Measurements from ENCODE around the gene PMF1. TPM values are rescaled to one million over a fixed set of nuclear protein-coding genes. Genes with fewer than 3 reads are reported as not detected.

PMF1 gene
- total and polyA plus RNA-seq, 2 donors (not counting 3 experiments of a cell fraction or from before 2014, with no cell fraction given): 58.4 to 134 TPM

DNA sequence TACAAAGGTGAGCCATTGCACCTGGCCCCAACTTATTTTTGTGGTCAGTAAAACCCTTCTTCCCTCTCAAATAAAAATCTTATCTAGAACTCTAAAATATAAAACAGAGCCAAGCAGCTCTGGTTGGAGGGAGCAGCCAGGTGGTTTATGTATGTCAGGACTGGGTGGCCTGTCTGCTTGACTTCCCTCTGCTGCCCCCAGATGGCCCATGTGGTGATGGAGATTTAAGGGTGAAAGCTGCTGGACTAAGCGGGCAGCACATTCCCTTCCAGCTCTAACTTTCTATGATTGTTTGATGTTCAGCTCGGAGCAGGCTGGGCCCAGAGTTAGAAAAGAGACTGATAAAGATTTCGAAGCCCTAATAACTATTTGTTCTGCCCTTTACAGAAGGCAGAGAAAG lies 47.0 kb downstream of the PMF1 start:
- TF ChIP-seq POLR2AphosphoS5 (IDR thresholded peaks at IDR 0.05; ENCODE audit: insufficient read depth, low read depth, low read length): no peak
- TF ChIP-seq, protein P1, sequence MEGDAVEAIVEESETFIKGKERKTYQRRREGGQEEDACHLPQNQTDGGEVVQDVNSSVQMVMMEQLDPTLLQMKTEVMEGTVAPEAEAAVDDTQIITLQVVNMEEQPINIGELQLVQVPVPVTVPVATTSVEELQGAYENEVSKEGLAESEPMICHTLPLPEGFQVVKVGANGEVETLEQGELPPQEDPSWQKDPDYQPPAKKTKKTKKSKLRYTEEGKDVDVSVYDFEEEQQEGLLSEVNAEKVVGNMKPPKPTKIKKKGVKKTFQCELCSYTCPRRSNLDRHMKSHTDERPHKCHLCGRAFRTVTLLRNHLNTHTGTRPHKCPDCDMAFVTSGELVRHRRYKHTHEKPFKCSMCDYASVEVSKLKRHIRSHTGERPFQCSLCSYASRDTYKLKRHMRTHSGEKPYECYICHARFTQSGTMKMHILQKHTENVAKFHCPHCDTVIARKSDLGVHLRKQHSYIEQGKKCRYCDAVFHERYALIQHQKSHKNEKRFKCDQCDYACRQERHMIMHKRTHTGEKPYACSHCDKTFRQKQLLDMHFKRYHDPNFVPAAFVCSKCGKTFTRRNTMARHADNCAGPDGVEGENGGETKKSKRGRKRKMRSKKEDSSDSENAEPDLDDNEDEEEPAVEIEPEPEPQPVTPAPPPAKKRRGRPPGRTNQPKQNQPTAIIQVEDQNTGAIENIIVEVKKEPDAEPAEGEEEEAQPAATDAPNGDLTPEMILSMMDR (IDR thresholded peaks at IDR 0.05; ENCODE audit: extremely low read depth in 1 of 2, insufficient read depth in 1 of 2, low read depth in 1 of 2, low read length in 2 of 2): peak in 1 of 2 donors; percentile 6
- no peak for TF ChIP-seq MAX (IDR thresholded peaks at IDR 0.05; ENCODE audit: insufficient read depth, insufficient read length)
- Histone ChIP-seq H3K79me2 (ENCODE audit: control insufficient read depth, insufficient read depth, low read length) (no peaks in the 10 kb centered on the region), H3K9me1 (replicated peaks; ENCODE audit: control insufficient read depth, extremely low read depth, insufficient read depth, low read length) (no peaks in the 10 kb centered on the region), H3K4me2 (ENCODE audit: insufficient read depth, low read length) (no peak overlapping the region), H3K27me3 (ENCODE audit: control insufficient read depth in 2 of 2, insufficient read depth in 2 of 2, low read length in 2 of 2) (no peaks in the 10 kb centered on the region), H3K4me1 (ENCODE audit: control insufficient read depth, extremely low read depth, insufficient read depth, low read length) (no peaks in the 10 kb centered on the region), H3K9me3 (replicated peaks; ENCODE audit: control insufficient read depth, insufficient read depth, low read length) (no peaks in the 10 kb centered on the region), H3K27ac (ENCODE audit: insufficient read depth, low read depth, low read length) (no peak overlapping the region), H4K20me1 (replicated peaks; ENCODE audit: control insufficient read depth, extremely low read depth, insufficient read depth, low read length) (no peaks in the 10 kb centered on the region), H3K36me3 (ENCODE audit: control insufficient read depth in 2 of 2, extremely low read depth in 1 of 2, insufficient read depth in 2 of 2, low read length in 2 of 2) (peaks cover 25 to 63% of the 10 kb centered on the region in 2 experiments), H3K9ac (replicated peaks; ENCODE audit: extremely low read depth, insufficient read depth, low read length) (no peak overlapping the region), H2AFZ (ENCODE audit: low read depth, low read length) (no peak overlapping the region), H3K4me3 (replicated peaks in 1 of 3; ENCODE audit: insufficient read depth in 1 of 3, low read depth in 1 of 3, low read length in 3 of 3) (no peak overlapping the region)
- FAIRE-seq (no peak), DNase-seq (ENCODE audit: low read depth, low spot score) (no peak)
- dilution Hi-C loops (cut with MboI; ENCODE audit: extremely low pct_ligation_motif_present, low sequenced_read_pairs) (no loop called here), intact Hi-C loops (cut with micrococcal nuclease) (loop anchor here (1.0 kb wide), 1 partner anchor 114 kb away; no protein-coding TSS in a partner anchor)
- CTCF ChIA-PET: interaction anchor here (0.6 to 1.7 kb wide), 7 partner anchors 9 to 130 kb away, joined by 3 to 8 read pairs (median 5); no protein-coding TSS in a partner anchor
- POLR2A ChIA-PET: interaction anchor here (0.6 kb wide), 1 partner anchor 16 kb away, joined by 4 read pairs; no protein-coding TSS in a partner anchor
- BruUV-seq (replicated peaks): no TSS peak

GRCh38 chr1:156260896-156261295 lies 48.1 kb downstream of the PMF1 start:
- no peak overlapping the region for H2AFZ ChIP-seq (ENCODE audit: low read depth, low read length)
- DNase-seq (ENCODE audit: low read depth, low spot score): no peak
- dilution Hi-C loops (cut with MboI; ENCODE audit: extremely low pct_ligation_motif_present, low sequenced_read_pairs): no loop called here
- no TSS peak for BruUV-seq (replicated peaks)
- ChIA-PET POLR2A (no interaction called here), CTCF (interaction anchor here (1.2 to 1.7 kb wide), 2 partner anchors 13 to 36 kb away, joined by 3 to 8 read pairs; partner anchors contain the start of gene PAQR6)
- H3K9me3 ChIP-seq (replicated peaks; ENCODE audit: control insufficient read depth, insufficient read depth, low read length): no peaks in the 10 kb centered on the region
- no peak for FAIRE-seq
- H3K9me1 ChIP-seq (replicated peaks; ENCODE audit: control insufficient read depth, extremely low read depth, insufficient read depth, low read length): no peaks in the 10 kb centered on the region
- no peak overlapping the region for H3K9ac ChIP-seq (replicated peaks; ENCODE audit: extremely low read depth, insufficient read depth, low read length)
- TF ChIP-seq MYC (IDR thresholded peaks at IDR 0.05; ENCODE audit: low read depth, low read length) (no peak), POLR2AphosphoS5 (IDR thresholded peaks at IDR 0.05; ENCODE audit: insufficient read depth, low read depth, low read length) (no peak), GATA2 (IDR thresholded peaks at IDR 0.05; ENCODE audit: insufficient read depth, insufficient read length, low read depth, low read length) (no peak), FOS (IDR thresholded peaks at IDR 0.05; ENCODE audit: borderline replicate concordance, insufficient read depth, low read length) (no peak), MAX (IDR thresholded peaks at IDR 0.05; ENCODE audit: insufficient read depth, insufficient read length) (no peak), POLR2A (IDR thresholded peaks at IDR 0.05; ENCODE audit: low read depth, low read length) (no peak), EZH2 (IDR thresholded peaks at IDR 0.05; ENCODE audit: borderline replicate concordance, low read depth, low read length, severe bottlenecking) (no peak), JUN (IDR thresholded peaks at IDR 0.05; ENCODE audit: borderline replicate concordance, insufficient read depth, insufficient read length, low read depth) (no peak)
- TF ChIP-seq, protein P1 (IDR thresholded peaks at IDR 0.05; ENCODE audit: extremely low read depth in 1 of 2, insufficient read depth in 1 of 2, low read depth in 1 of 2, low read length in 2 of 2): no peak
- H3K27me3 ChIP-seq (ENCODE audit: control insufficient read depth in 2 of 2, insufficient read depth in 2 of 2, low read length in 2 of 2): no peaks in the 10 kb centered on the region
- H3K79me2 ChIP-seq (ENCODE audit: control insufficient read depth, insufficient read depth, low read length): no peaks in the 10 kb centered on the region
- intact Hi-C loops (cut with micrococcal nuclease): loop anchor here (1.0 kb wide), 1 partner anchor 115 kb away; no protein-coding TSS in a partner anchor
- no peak overlapping the region for H3K4me3 ChIP-seq (replicated peaks in 1 of 3; ENCODE audit: insufficient read depth in 1 of 3, low read depth in 1 of 3, low read length in 3 of 3)
- H3K4me1 ChIP-seq (ENCODE audit: control insufficient read depth, extremely low read depth, insufficient read depth, low read length): no peaks in the 10 kb centered on the region
- no peaks in the 10 kb centered on the region for H4K20me1 ChIP-seq (replicated peaks; ENCODE audit: control insufficient read depth, extremely low read depth, insufficient read depth, low read length)
- peaks cover 26 to 73% of the 10 kb centered on the region in 2 experiments for H3K36me3 ChIP-seq (ENCODE audit: control insufficient read depth in 2 of 2, extremely low read depth in 1 of 2, insufficient read depth in 2 of 2, low read length in 2 of 2)
- H3K27ac ChIP-seq (ENCODE audit: insufficient read depth, low read depth, low read length): no peak overlapping the region
- H3K4me2 ChIP-seq (ENCODE audit: insufficient read depth, low read length): no peak overlapping the region

Measured in endothelial cell of umbilical vein (primary cell).